GM12878 (cell line): ENCODE measurements around the gene EFNA3. TPM values are rescaled to one million over a fixed set of nuclear protein-coding genes. Genes with fewer than 3 reads are reported as not detected.
A peak's percentile ranks its signal among the peaks of the same experiment; 100 is the strongest.

Experiments
- ATAC-seq: fragments of 200-7000 bp; cut with Tn5 transposase; 3 replicates; pipeline ENCODE4 v1.9.1; 2020; ENCODE audit warnings: mild to moderate bottlenecking, moderate library complexity
- BruUV-seq: library from RNA; stranded (reverse); fragments of 400-500 nt; replicated peaks from 2 replicates; lab custom pipeline; 2021; lab: Mats Ljungman, UMichigan
- CTCF ChIA-PET: fragments of 300-600 bp; sonication (Branson Sonifier 250); formaldehyde crosslinking; extraction: SDS; loops from one replicate; lab custom pipeline; 2021; ENCODE audit warnings: inconsistent platforms; lab: Yijun Ruan, JAX
- POLR2A ChIA-PET: fragments of 350-600 bp; formaldehyde crosslinking; extraction: SDS; loops from one replicate; lab custom pipeline; 2021; ENCODE audit warnings: inconsistent platforms; lab: Charles Lee
- RAD21 ChIA-PET: fragments of 300-600 bp; sonication (Branson Sonifier 250); formaldehyde crosslinking; loops from one replicate; lab custom pipeline; 2023; ENCODE audit warnings: antibody characterized with exemption; ENCODE audit not compliant: unreplicated experiment; lab: Charles Lee
- SMC1A ChIA-PET: fragments of 300-600 bp; sonication (Branson Sonifier 250); formaldehyde crosslinking; loops from one replicate; lab custom pipeline; 2023; ENCODE audit not compliant: unreplicated experiment, uncharacterized antibody; lab: Charles Lee
- DNase-seq: peaks from one replicate; pipeline ENCODE4 v3.0.0-alpha.2; 2011; ENCODE audit warnings: low read depth, low spot score
- FAIRE-seq: peaks from 3 replicates; lab custom pipeline; 2011; peaks lifted over from hg19 to GRCh38; lab: Jason Lieb, UNC
- H2AFZ ChIP-seq: 2 replicates; pipeline ENCODE4 v1.6.0; 2011; ENCODE audit warnings: low read depth, low read length, control low read depth; ENCODE audit not compliant: control insufficient read depth
- H3K27ac ChIP-seq: 2 replicates; pipeline ENCODE4 v1.5.1; 2011; ENCODE audit warnings: control low read depth; ENCODE audit not compliant: control insufficient read depth, insufficient read depth
- H3K27me3 ChIP-seq, 2 experiments: replicated peaks in 1 of 2; 2 replicates each; pipeline versions ENCODE4 v1.6.0 to v1.6.1; 2011; ENCODE audit warnings: low read length in 1 of 2; ENCODE audit not compliant: control insufficient read depth in 2 of 2, insufficient read depth in 2 of 2
- H3K36me3 ChIP-seq, 2 experiments: 2 replicates each; pipeline ENCODE4 v1.5.1; 2011; ENCODE audit warnings: low read length in 1 of 2; ENCODE audit not compliant: control insufficient read depth in 2 of 2, insufficient read depth in 2 of 2
- H3K4me1 ChIP-seq: 2 replicates; pipeline ENCODE4 v1.6.1; 2011; ENCODE audit warnings: mild to moderate bottlenecking, low read length, moderate library complexity, mixed read lengths; ENCODE audit not compliant: control insufficient read depth, insufficient read depth
- H3K4me2 ChIP-seq: 2 replicates; pipeline ENCODE4 v1.6.0; 2011; ENCODE audit warnings: control low read depth; ENCODE audit not compliant: control insufficient read depth, insufficient read depth
- H3K4me3 ChIP-seq: fragments of 200-600 bp; sonication (generic); 2 replicates; pipeline ENCODE4 v1.5.1; 2016
- H3K79me2 ChIP-seq: 2 replicates; pipeline ENCODE4 v1.6.0; 2011; ENCODE audit warnings: low read length; ENCODE audit not compliant: control insufficient read depth, insufficient read depth
- H3K9ac ChIP-seq: 2 replicates; pipeline ENCODE4 v1.8.0; 2011; ENCODE audit warnings: low read length, control low read depth, mixed read lengths; ENCODE audit not compliant: control insufficient read depth, insufficient read depth
- H3K9me3 ChIP-seq: replicated peaks from 3 replicates; pipeline ENCODE4 v1.5.1; 2011; ENCODE audit warnings: mild to moderate bottlenecking, low read length; ENCODE audit not compliant: control insufficient read depth, insufficient read depth
- H4K20me1 ChIP-seq: 2 replicates; pipeline ENCODE4 v1.6.0; 2011; ENCODE audit not compliant: control insufficient read depth, insufficient read depth
- BCL11A ChIP-seq: IDR thresholded peaks from 2 replicates; pipeline ENCODE4 v1.6.1; 2011; ENCODE audit warnings: low read depth, low read length
- BHLHE40 ChIP-seq, 2 experiments: fragments of 450-650 bp in 1 of 2; IDR thresholded peaks; 2 replicates each; pipeline ENCODE4 v1.6.1; 2011 to 2017; ENCODE audit warnings: low read depth in 2 of 2, borderline replicate concordance in 1 of 2, improper control_type of control experiment in 1 of 2, low read length in 1 of 2, mild to moderate bottlenecking in 1 of 2
- BMI1 ChIP-seq: fragments of 450-650 bp; IDR thresholded peaks from 2 replicates; pipeline ENCODE4 v1.6.1; 2016; ENCODE audit warnings: mild to moderate bottlenecking, moderate library complexity, borderline replicate concordance
- GATAD2B ChIP-seq: fragments of 450-650 bp; conservative IDR thresholded peaks from 2 replicates; pipeline ENCODE4 v1.6.1; 2017; ENCODE audit warnings: low read depth, mild to moderate bottlenecking, moderate library complexity
- IKZF1 ChIP-seq: fragments of 450-650 bp; conservative IDR thresholded peaks from 2 replicates; pipeline ENCODE4 v1.6.1; 2017; ENCODE audit warnings: antibody characterized with exemption, mild to moderate bottlenecking
- NFYB ChIP-seq: IDR thresholded peaks from 2 replicates; pipeline ENCODE4 v1.6.1; 2011; ENCODE audit warnings: low read depth, mild to moderate bottlenecking, low read length, improper control_type of control experiment, moderate library complexity; ENCODE audit not compliant: insufficient read depth
- PAX8 ChIP-seq: fragments of 450-650 bp; IDR thresholded peaks from 2 replicates; pipeline ENCODE4 v1.6.1; 2017; ENCODE audit warnings: mild to moderate bottlenecking, moderate library complexity
- POLR2A ChIP-seq: IDR thresholded peaks from 2 replicates; pipeline ENCODE4 v1.6.1; 2011; ENCODE audit warnings: low read depth, mild to moderate bottlenecking, low read length
- SUZ12 ChIP-seq: fragments of 200-600 bp; sonication (generic); IDR thresholded peaks from one replicate; pipeline ENCODE4 v1.6.1; 2018; ENCODE audit warnings: antibody characterized with exemption, mild to moderate bottlenecking; ENCODE audit not compliant: unreplicated experiment
- WGBS: methylation state at CpG from one replicate; pipeline ENCODE4 v1.1.6; 2016; ENCODE audit warnings: low lambda C conversion rate; ENCODE audit not compliant: insufficient replicate concordance, insufficient coverage; ENCODE audit errors: missing lambda C conversion rate; 5-methylcytosine and 5-hydroxymethylcytosine counted together
- in situ Hi-C: fragments of 300-500 bp; cut with MboI; formaldehyde crosslinking; loops from 9 replicates; pipeline ENCODE4 v1.14.3; 2018; ENCODE audit warnings: mixed read lengths
- intact Hi-C: fragments of 100-400 bp; cut with micrococcal nuclease; formaldehyde crosslinking; loops from one replicate; pipeline ENCODE4 v1.14.2; 2022; ENCODE audit not compliant: unreplicated experiment
- polyA plus RNA-seq, 11 experiments: library from polyadenylated mRNA; depleted of rRNA in 4 of 11; unstranded in 6 of 11; stranded (reverse) in 5 of 11; fragments of >200 nt; fragmentation: Nextera tagmentation in 4 of 11; fragmentation: Illumina TruSeq in 1 of 11; extraction: Ambion mirVana in 4 of 11; extraction: Trizol in 1 of 11; gene quantifications; 1 replicate in 1 of 11; 2 replicates in 10 of 11; pipeline versions ENCODE4 v1.2.1 to v1.2.3, GENCODE V29; 2011 to 2016; ENCODE audit warnings: inconsistent platforms in 2 of 11, missing spikeins in 2 of 11, low read depth in 1 of 11
- total RNA-seq, 4 experiments: library from RNA; depleted of rRNA in 3 of 4; stranded (reverse); fragments of >200 nt in 3 of 4; fragmentation: Illumina TruSeq in 1 of 4; extraction: Trizol in 1 of 4; gene quantifications; 2 replicates each; pipeline versions ENCODE4 v1.2.1 to v1.2.3, GENCODE V29; 2013 to 2021

EFNA3 gene
- total and polyA plus RNA-seq, 10 of the 15 experiments (the other 5 are each of a cell fraction or from before 2014, with no cell fraction given): 0.08 to 5.4 (median 1.1) TPM

DNA sequence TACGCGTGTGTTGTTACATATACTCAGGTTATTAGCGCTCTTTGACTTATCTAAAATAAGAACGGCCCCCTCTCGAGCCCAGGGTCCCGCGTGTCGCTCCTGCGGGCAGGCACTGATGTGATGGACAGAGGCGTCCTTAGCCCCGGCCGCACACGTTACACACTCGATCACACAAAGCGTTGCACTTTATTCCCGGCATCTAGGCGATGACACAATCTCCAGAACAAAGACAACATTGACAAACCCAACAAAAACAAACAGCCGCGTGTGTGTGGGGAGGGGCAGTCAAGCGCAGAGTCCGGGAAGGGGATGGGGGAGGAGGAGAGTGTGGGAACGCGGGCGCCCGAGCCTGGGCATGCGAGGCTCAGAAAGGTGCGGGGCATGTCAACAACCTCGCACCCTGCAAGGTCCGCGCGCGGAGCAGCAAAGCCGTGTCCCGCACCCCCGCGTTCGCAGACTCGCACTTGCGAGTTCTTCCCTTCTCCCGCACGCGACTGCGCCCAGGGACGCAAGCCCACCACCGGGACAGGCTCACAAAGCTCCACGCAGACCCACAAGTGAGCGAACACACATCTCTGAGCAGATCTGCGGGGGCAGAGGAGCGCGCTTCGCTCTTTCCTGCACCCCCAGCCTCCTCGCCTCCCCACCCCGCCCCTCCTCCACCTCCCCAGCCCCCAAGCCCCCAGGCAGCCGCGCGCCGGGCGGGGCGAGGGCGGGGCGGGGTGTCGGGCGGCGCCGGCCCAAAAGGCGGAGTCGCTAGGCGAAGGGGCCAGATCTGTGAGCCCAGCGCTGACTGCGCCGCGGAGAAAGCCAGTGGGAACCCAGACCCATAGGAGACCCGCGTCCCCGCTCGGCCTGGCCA, 48.7 kb downstream of the EFNA3 start, which contains the start of gene EFNA1:
TSS of gene EFNA1 (plus strand) at position 772 of the 862 bp plus-strand sequence. CDS start 102 bp downstream, outside the sequence.
- intact Hi-C loops: no loop called here
- peak; percentile 78 for ATAC-seq
- Histone ChIP-seq H2AFZ (peak within 1 kb of the TSS; percentile 15), H3K4me2 (peak within 1 kb of the TSS; percentile 75), H3K4me1 (peaks cover 14% of the 10 kb centered on the region), H3K4me3 (peak within 1 kb of the TSS; percentile 34; the same call in 1 of the 2 replicates), H3K36me3 (no peaks in the 10 kb centered on the region), H3K27ac (no peak within 1 kb of the TSS), H3K79me2 (no peaks in the 10 kb centered on the region), H3K27me3 (peaks cover 14 to 24% of the 10 kb centered on the region in 2 experiments), H3K9me3 (no peaks in the 10 kb centered on the region), H4K20me1 (no peaks in the 10 kb centered on the region), H3K9ac (peak within 1 kb of the TSS; percentile 38; the same call in 1 of the 2 replicates)
- BruUV-seq: no TSS peak
- ChIA-PET SMC1A (no interaction called here), POLR2A (no interaction called here), CTCF (interaction anchor here (1.1 kb wide), 1 partner anchor 13 kb away, joined by 4 read pairs; no protein-coding TSS in a partner anchor), RAD21 (interaction anchor here (1.2 kb wide), 1 partner anchor 42 kb away, joined by 4 read pairs; no protein-coding TSS in a partner anchor)
- in situ Hi-C loops: no loop called here
- TF ChIP-seq BCL11A: no peak
- peak; percentile 69 for TF ChIP-seq SUZ12
- TF ChIP-seq PAX8: no peak
- peak; percentile 16; the same call in 1 of the 2 replicates for TF ChIP-seq GATAD2B
- TF ChIP-seq POLR2A: no peak
- TF ChIP-seq NFYB: no peak
- TF ChIP-seq IKZF1: peak; percentile 28; the same call in 1 of the 2 replicates
- peak; percentile 34; the same call in 1 of the 2 replicates for TF ChIP-seq BMI1
- TF ChIP-seq BHLHE40 (IDR thresholded peaks at IDR 0.05; ENCODE audit: borderline replicate concordance in 1 of 2, low read depth in 2 of 2, low read length in 1 of 2): peak in 1 of 2 experiments; percentile 59; a peak in 2 of 4 replicates
- no peak for FAIRE-seq
- WGBS: 10% methylated on average over 56 of the region's 76 CpGs
- no peak for DNase-seq
